Measurements from ENCODE around the gene WDR70.

DNA sequence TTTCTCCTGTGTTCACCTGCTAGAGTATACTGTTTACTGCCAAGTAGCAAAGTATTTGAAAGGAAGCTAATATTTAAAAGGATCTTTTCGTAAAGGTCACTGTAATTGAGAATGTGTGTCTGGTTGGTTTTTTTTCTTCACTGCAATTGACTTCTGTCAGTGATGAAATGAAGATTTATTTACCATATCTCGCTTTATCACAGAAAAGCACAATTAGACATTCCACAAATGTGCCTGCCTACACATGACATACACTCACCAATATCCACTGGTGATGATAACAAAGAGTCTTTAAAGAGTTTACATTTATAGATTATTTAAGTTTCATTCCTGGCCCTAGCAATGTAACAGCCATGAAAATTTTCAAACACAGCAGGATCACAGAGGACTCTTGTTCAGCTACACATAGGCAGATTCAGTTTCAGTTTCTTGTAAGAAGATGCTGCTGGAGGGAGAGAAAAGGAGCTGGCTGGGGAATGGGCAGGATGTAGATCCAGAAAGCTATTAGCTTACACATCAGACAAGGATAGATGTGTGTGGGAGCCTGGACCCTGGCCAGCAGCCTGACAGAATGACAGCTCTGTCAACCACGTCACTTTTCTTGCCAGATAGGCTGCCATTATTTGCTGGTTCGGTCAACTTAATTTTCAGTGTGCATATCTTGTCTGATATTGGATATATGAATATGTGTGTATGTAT, 356.7 kb downstream of the WDR70 start:
- TF ChIP-seq, protein P1, sequence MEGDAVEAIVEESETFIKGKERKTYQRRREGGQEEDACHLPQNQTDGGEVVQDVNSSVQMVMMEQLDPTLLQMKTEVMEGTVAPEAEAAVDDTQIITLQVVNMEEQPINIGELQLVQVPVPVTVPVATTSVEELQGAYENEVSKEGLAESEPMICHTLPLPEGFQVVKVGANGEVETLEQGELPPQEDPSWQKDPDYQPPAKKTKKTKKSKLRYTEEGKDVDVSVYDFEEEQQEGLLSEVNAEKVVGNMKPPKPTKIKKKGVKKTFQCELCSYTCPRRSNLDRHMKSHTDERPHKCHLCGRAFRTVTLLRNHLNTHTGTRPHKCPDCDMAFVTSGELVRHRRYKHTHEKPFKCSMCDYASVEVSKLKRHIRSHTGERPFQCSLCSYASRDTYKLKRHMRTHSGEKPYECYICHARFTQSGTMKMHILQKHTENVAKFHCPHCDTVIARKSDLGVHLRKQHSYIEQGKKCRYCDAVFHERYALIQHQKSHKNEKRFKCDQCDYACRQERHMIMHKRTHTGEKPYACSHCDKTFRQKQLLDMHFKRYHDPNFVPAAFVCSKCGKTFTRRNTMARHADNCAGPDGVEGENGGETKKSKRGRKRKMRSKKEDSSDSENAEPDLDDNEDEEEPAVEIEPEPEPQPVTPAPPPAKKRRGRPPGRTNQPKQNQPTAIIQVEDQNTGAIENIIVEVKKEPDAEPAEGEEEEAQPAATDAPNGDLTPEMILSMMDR (IDR thresholded peaks at IDR 0.05), result no peak
- TF ChIP-seq POLR2A (IDR thresholded peaks at IDR 0.05), result no peak
